Chondrocyte (in vitro differentiated cells): ENCODE measurements around the gene MTNR1A. TPM values are rescaled to one million over a fixed set of nuclear protein-coding genes. Genes with fewer than 3 reads are reported as not detected.

Source experiments
- DNase-seq: peaks from one replicate; pipeline ENCODE4 v3.0.0; 2021; ENCODE audit warnings: mixed read lengths, low spot score
- H3K27ac Mint-ChIP-seq: one replicate; pipeline ENCODE4 v1.8.0; 2021; ENCODE audit warnings: mild to moderate bottlenecking, moderate library complexity, mixed read lengths; ENCODE audit not compliant: unreplicated experiment
- H3K27me3 Mint-ChIP-seq: 2 replicates; pipeline ENCODE4 v1.8.0; 2021; ENCODE audit warnings: low read depth, mixed read lengths
- H3K36me3 Mint-ChIP-seq: 2 replicates; pipeline ENCODE4 v1.8.0; 2021; ENCODE audit warnings: low read depth, mixed read lengths
- H3K4me1 Mint-ChIP-seq: 2 replicates; pipeline ENCODE4 v1.8.0; 2021; ENCODE audit warnings: low read depth, mild to moderate bottlenecking, mixed read lengths
- H3K4me3 Mint-ChIP-seq: one replicate; pipeline ENCODE4 v1.8.0; 2021; ENCODE audit warnings: mild to moderate bottlenecking, moderate library complexity, mixed read lengths; ENCODE audit not compliant: unreplicated experiment
- H3K9me3 Mint-ChIP-seq: 2 replicates; pipeline ENCODE4 v1.8.0; 2021; ENCODE audit warnings: low read depth, mixed read lengths
- total RNA-seq: library from RNA; stranded (reverse); gene quantifications from 3 replicates; pipeline ENCODE4 v1.2.1, GENCODE V29; 2021
- TF ChIP-seq, protein P1 (sequence below): fragments of 200-600 bp; sonication (generic); IDR thresholded peaks from 2 replicates; pipeline ENCODE4 v1.5.0; 2021; ENCODE audit warnings: antibody characterized with exemption, mild to moderate bottlenecking, moderate library complexity

MTNR1A gene
- total RNA-seq, 1 donor from 2014 or later: not detected

DNA sequence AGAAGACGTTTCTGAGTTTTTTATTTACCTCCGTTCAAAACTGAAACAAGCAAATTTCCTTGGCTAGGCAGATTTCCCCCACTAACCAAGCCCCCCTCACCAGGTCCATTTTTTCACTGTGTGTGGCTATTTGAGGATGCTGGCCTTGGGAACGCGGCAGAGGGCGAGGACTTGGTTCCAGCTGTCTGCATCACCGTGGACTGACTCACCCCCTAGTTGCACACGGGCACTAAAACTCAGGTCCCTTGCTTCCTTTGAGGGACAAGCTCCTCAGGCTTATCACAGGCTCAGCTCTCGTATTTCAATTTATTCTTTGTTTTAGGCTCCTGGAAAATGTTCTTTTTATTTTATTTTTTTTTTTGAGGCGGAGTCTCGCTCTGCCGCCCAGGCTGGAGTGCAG is 8.4 kb upstream of the MTNR1A start:
- Mint-ChIP-seq H3K4me3 (no peak overlapping the region), H3K36me3 (no peaks in the 10 kb centered on the region), H3K4me1 (no peaks in the 10 kb centered on the region), H3K9me3 (peaks cover 12% of the 10 kb centered on the region), H3K27ac (no peak overlapping the region), H3K27me3 (no peaks in the 10 kb centered on the region)
- TF ChIP-seq, protein P1, sequence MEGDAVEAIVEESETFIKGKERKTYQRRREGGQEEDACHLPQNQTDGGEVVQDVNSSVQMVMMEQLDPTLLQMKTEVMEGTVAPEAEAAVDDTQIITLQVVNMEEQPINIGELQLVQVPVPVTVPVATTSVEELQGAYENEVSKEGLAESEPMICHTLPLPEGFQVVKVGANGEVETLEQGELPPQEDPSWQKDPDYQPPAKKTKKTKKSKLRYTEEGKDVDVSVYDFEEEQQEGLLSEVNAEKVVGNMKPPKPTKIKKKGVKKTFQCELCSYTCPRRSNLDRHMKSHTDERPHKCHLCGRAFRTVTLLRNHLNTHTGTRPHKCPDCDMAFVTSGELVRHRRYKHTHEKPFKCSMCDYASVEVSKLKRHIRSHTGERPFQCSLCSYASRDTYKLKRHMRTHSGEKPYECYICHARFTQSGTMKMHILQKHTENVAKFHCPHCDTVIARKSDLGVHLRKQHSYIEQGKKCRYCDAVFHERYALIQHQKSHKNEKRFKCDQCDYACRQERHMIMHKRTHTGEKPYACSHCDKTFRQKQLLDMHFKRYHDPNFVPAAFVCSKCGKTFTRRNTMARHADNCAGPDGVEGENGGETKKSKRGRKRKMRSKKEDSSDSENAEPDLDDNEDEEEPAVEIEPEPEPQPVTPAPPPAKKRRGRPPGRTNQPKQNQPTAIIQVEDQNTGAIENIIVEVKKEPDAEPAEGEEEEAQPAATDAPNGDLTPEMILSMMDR: no peak
- no peak for DNase-seq

DNA sequence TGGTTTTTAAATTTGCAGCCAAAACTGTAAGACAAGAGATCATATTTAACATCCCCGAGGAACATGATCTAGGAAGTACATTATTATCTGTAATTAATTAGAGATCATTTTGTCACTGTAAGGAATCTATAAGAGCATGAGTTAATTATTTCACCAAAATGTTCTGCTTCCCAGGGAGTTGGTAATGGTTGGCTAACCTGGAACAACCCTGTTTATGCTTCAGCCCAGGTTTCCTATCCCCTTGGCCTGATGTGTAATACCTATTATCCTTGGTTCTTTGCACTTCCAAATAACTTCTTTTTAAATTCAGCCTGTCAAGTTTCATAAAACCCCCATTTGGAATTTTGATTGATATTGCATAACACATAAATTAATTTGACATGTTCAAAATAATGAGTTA is 6.4 kb upstream of the MTNR1A start:
- no peak for DNase-seq
- Mint-ChIP-seq H3K9me3 (peaks cover 12% of the 10 kb centered on the region), H3K27ac (no peak overlapping the region), H3K4me3 (no peak overlapping the region), H3K4me1 (peaks cover 16% of the 10 kb centered on the region), H3K27me3 (no peaks in the 10 kb centered on the region), H3K36me3 (no peaks in the 10 kb centered on the region)
- TF ChIP-seq, protein P1: no peak

- TF ChIP-seq, protein P1: no peak
- H3K4me3 Mint-ChIP-seq: no peak overlapping the region
- H3K27me3 Mint-ChIP-seq: no peaks in the 10 kb centered on the region
These were observed 5.3 kb upstream of the MTNR1A start for GRCh38 chr4:186560647-186561046.

GRCh38 chr4:186557486-186557885 is 2.1 kb upstream of the MTNR1A start:
- H3K27me3 Mint-ChIP-seq: peaks cover 16% of the 10 kb centered on the region
- H3K36me3 Mint-ChIP-seq: no peaks in the 10 kb centered on the region
- DNase-seq: no peak
- peaks cover 12% of the 10 kb centered on the region for H3K9me3 Mint-ChIP-seq
- TF ChIP-seq, protein P1: no peak
- peaks cover 31% of the 10 kb centered on the region for H3K4me1 Mint-ChIP-seq
- H3K4me3 Mint-ChIP-seq: no peak overlapping the region
- H3K27ac Mint-ChIP-seq: no peak overlapping the region

More at GRCh38 chr4:186560647-186561046, 5.3 kb upstream of the MTNR1A start:
- Mint-ChIP-seq H3K4me1 (peaks cover 21% of the 10 kb centered on the region), H3K9me3 (peaks cover 12% of the 10 kb centered on the region), H3K27ac (no peak overlapping the region), H3K36me3 (no peaks in the 10 kb centered on the region)
- no peak for DNase-seq

DNA sequence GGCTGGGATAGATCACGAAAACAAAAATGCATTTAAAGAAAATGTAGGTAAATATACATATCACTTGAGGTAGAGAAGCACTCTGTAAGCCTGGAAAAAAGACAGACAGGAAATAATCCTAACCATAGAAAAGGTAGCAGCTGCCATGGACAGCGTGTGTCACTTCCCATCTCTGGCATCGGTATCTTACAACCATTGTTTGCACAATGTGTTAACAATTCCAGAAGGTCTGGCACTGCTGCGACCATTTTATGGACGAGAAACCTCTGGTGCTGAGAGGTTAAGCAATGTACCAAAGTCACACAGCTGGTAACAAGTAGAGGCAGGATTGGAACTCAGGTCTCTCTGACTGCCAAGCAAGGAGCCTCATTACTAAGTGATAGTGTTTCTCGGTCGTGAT is 1.7 kb upstream of the MTNR1A start:
- peaks cover 31% of the 10 kb centered on the region for H3K4me1 Mint-ChIP-seq
- no peak overlapping the region for H3K27ac Mint-ChIP-seq
- no peak for DNase-seq
- peaks cover 17% of the 10 kb centered on the region for H3K27me3 Mint-ChIP-seq
- H3K36me3 Mint-ChIP-seq: no peaks in the 10 kb centered on the region
- TF ChIP-seq, protein P1: no peak
- peaks cover 12% of the 10 kb centered on the region for H3K9me3 Mint-ChIP-seq
- no peak overlapping the region for H3K4me3 Mint-ChIP-seq
